ENCODE results near the gene CYP24A1. TPM values are rescaled to one million over a fixed set of nuclear protein-coding genes. Genes with fewer than 3 reads are reported as not detected.
A peak's percentile ranks its signal among the peaks of the same experiment; 100 is the strongest.

The CYP24A1 gene
- total RNA-seq, 2 donors from 2014 or later, result 1.9 TPM; not detected in 1

- no peaks in the 10 kb centered on the region for H3K4me1 ChIP-seq (replicated peaks)
- no peaks in the 10 kb centered on the region for H3K27me3 ChIP-seq (replicated peaks; ENCODE audit: insufficient read depth)
- no peak for DNase-seq (ENCODE audit: low spot score)
- H3K36me3 ChIP-seq, result no peaks in the 10 kb centered on the region
- no peak overlapping the region for H3K4me3 ChIP-seq
- H3K27ac ChIP-seq, result no peak overlapping the region
- intact Hi-C loops (cut with DNase I), result no loop called here
- H3K9me3 ChIP-seq, result no peaks in the 10 kb centered on the region
- WGBS, result 90% methylated on average over 2 of the region's 2 CpGs
- no peak for TF ChIP-seq CTCF (IDR thresholded peaks at IDR 0.05)
- TF ChIP-seq POLR2AphosphoS5 (IDR thresholded peaks at IDR 0.05), result no peak
- no peak for TF ChIP-seq POLR2A (IDR thresholded peaks at IDR 0.05)
These were observed 62.3 kb downstream of the CYP24A1 start for GRCh38 chr20:54111460-54111859.

- intact Hi-C loops (cut with DNase I), result no loop called here
- no peak for DNase-seq (ENCODE audit: low spot score)
- H3K27me3 ChIP-seq (replicated peaks; ENCODE audit: insufficient read depth), result no peaks in the 10 kb centered on the region
- no peaks in the 10 kb centered on the region for H3K36me3 ChIP-seq
- TF ChIP-seq CTCF (IDR thresholded peaks at IDR 0.05), result no peak
- TF ChIP-seq POLR2AphosphoS5 (IDR thresholded peaks at IDR 0.05), result no peak
- no peak for TF ChIP-seq POLR2A (IDR thresholded peaks at IDR 0.05)
- H3K4me3 ChIP-seq, result no peak overlapping the region
- H3K27ac ChIP-seq, result no peak overlapping the region
- 39% methylated on average over 3 of the region's 3 CpGs for WGBS
- H3K9me3 ChIP-seq, result no peaks in the 10 kb centered on the region
- H3K4me1 ChIP-seq (replicated peaks), result no peaks in the 10 kb centered on the region
These were observed 63.3 kb downstream of the CYP24A1 start for GRCh38 chr20:54110457-54110856.

GRCh38 chr20:54110041-54110440 lies 63.7 kb downstream of the CYP24A1 start:
- H3K27me3 ChIP-seq (replicated peaks; ENCODE audit: insufficient read depth), result no peaks in the 10 kb centered on the region
- H3K36me3 ChIP-seq, result no peaks in the 10 kb centered on the region
- H3K27ac ChIP-seq, result no peak overlapping the region
- intact Hi-C loops (cut with DNase I), result no loop called here
- H3K4me1 ChIP-seq (replicated peaks), result no peaks in the 10 kb centered on the region
- no peak for TF ChIP-seq POLR2A (IDR thresholded peaks at IDR 0.05)
- no peak for TF ChIP-seq POLR2AphosphoS5 (IDR thresholded peaks at IDR 0.05)
- TF ChIP-seq CTCF (IDR thresholded peaks at IDR 0.05), result no peak
- DNase-seq (ENCODE audit: low spot score), result no peak
- H3K4me3 ChIP-seq, result no peak overlapping the region
- no peaks in the 10 kb centered on the region for H3K9me3 ChIP-seq

GRCh38 chr20:54108817-54109216 lies 65.0 kb downstream of the CYP24A1 start:
- H3K36me3 ChIP-seq, result no peaks in the 10 kb centered on the region
- H3K4me3 ChIP-seq, result no peak overlapping the region
- no peaks in the 10 kb centered on the region for H3K9me3 ChIP-seq
- H3K27ac ChIP-seq, result no peak overlapping the region
- DNase-seq (ENCODE audit: low spot score), result no peak
- H3K4me1 ChIP-seq (replicated peaks), result no peaks in the 10 kb centered on the region
- intact Hi-C loops (cut with DNase I), result no loop called here
- H3K27me3 ChIP-seq (replicated peaks; ENCODE audit: insufficient read depth), result no peaks in the 10 kb centered on the region
- WGBS, result 87% methylated on average over 1 of the region's 1 CpG
- TF ChIP-seq POLR2A (IDR thresholded peaks at IDR 0.05), result no peak
- no peak for TF ChIP-seq POLR2AphosphoS5 (IDR thresholded peaks at IDR 0.05)
- no peak for TF ChIP-seq CTCF (IDR thresholded peaks at IDR 0.05)

- DNase-seq (ENCODE audit: low spot score), result no peak
- intact Hi-C loops (cut with DNase I), result no loop called here
- no peaks in the 10 kb centered on the region for H3K36me3 ChIP-seq
- H3K4me3 ChIP-seq, result no peak overlapping the region
- no peak overlapping the region for H3K27ac ChIP-seq
- TF ChIP-seq POLR2A (IDR thresholded peaks at IDR 0.05) (no peak), POLR2AphosphoS5 (IDR thresholded peaks at IDR 0.05) (peak; percentile 45)
- H3K27me3 ChIP-seq (replicated peaks; ENCODE audit: insufficient read depth), result no peaks in the 10 kb centered on the region
- no peaks in the 10 kb centered on the region for H3K4me1 ChIP-seq (replicated peaks)
- no peaks in the 10 kb centered on the region for H3K9me3 ChIP-seq
These were observed 65.5 kb downstream of the CYP24A1 start for GRCh38 chr20:54108326-54108642.

Data from prostate gland (tissue), 2 donors.